H1 (cell line): ENCODE measurements around the gene MAP3K6. TPM values are rescaled to one million over a fixed set of nuclear protein-coding genes. Genes with fewer than 3 reads are reported as not detected.

Experiments
- CTCF ChIA-PET: fragments of 300-600 bp; sonication (Branson Sonifier 250); formaldehyde crosslinking; loops from one replicate; lab custom pipeline; 2021; ENCODE audit not compliant: partially characterized antibody; lab: Charles Lee
- POLR2A ChIA-PET: fragments of 300-600 bp; sonication (Branson Sonifier 250); formaldehyde crosslinking; loops from one replicate; lab custom pipeline; 2021; ENCODE audit warnings: inconsistent platforms; ENCODE audit not compliant: partially characterized antibody; lab: Charles Lee
- DNase-seq, 2 experiments: peaks; one replicate each; pipeline versions ENCODE4 v3.0.0 to v3.0.0-alpha.2; 2010 to 2022; ENCODE audit warnings: low spot score in 2 of 2, low read depth in 1 of 2, mixed read lengths in 1 of 2
- FAIRE-seq: peaks from 2 replicates; lab custom pipeline; 2011; peaks lifted over from hg19 to GRCh38; lab: Jason Lieb, UNC
- H2AFZ ChIP-seq: 2 replicates; pipeline ENCODE4 v1.8.1; 2012; ENCODE audit warnings: low read length, inconsistent platforms
- H2AK5ac ChIP-seq: 2 replicates; pipeline ENCODE4 v1.6.1; 2013; ENCODE audit warnings: low read depth, low read length
- H2BK120ac ChIP-seq: replicated peaks from 2 replicates; pipeline ENCODE3; 2013; ENCODE audit warnings: low read depth, low read length, inconsistent platforms
- H2BK12ac ChIP-seq: 2 replicates; pipeline ENCODE4 v1.6.1; 2013; ENCODE audit warnings: low read depth, low read length
- H2BK15ac ChIP-seq: 2 replicates; pipeline ENCODE4 v1.6.1; 2013; ENCODE audit warnings: low read length
- H2BK20ac ChIP-seq: 2 replicates; pipeline ENCODE4 v1.6.1; 2013; ENCODE audit warnings: low read length
- H2BK5ac ChIP-seq: 2 replicates; pipeline ENCODE4 v1.6.1; 2013; ENCODE audit warnings: low read depth, low read length
- H3K14ac ChIP-seq: 2 replicates; pipeline ENCODE4 v1.6.1; 2013; ENCODE audit warnings: inconsistent platforms; ENCODE audit not compliant: insufficient read length
- H3K18ac ChIP-seq: 2 replicates; pipeline ENCODE4 v1.6.1; 2013; ENCODE audit warnings: low read length; ENCODE audit errors: extremely low read depth
- H3K23ac ChIP-seq: 2 replicates; pipeline ENCODE4 v1.6.1; 2013; ENCODE audit warnings: inconsistent platforms; ENCODE audit not compliant: insufficient read length
- H3K23me2 ChIP-seq: 2 replicates; pipeline ENCODE4 v1.6.1; 2013; ENCODE audit warnings: low read depth, low read length
- H3K27ac ChIP-seq: 2 replicates; pipeline ENCODE4 v1.6.1; 2011; ENCODE audit warnings: low read depth, low read length, inconsistent platforms
- H3K27me3 ChIP-seq, 4 experiments: replicated peaks in 1 of 4; 1 replicate in 1 of 4; 2 replicates in 3 of 4; pipeline versions ENCODE4 v1.6.1 to v1.8.1; 2011 to 2013; ENCODE audit warnings: low read length in 3 of 4, mild to moderate bottlenecking in 3 of 4, inconsistent platforms in 2 of 4, mixed read lengths in 2 of 4, moderate library complexity in 1 of 4; ENCODE audit not compliant: control insufficient read depth in 3 of 4, insufficient read depth in 3 of 4; ENCODE audit errors: extremely low read depth in 1 of 4
- H3K36me3 ChIP-seq, 4 experiments: 2 replicates each; pipeline versions ENCODE4 v1.6.1 to v1.8.1; 2011 to 2013; ENCODE audit warnings: mild to moderate bottlenecking in 4 of 4, low read length in 3 of 4, moderate library complexity in 2 of 4, control low read depth in 1 of 4, inconsistent platforms in 1 of 4; ENCODE audit not compliant: insufficient read depth in 4 of 4, control insufficient read depth in 2 of 4
- H3K4ac ChIP-seq: replicated peaks from 2 replicates; pipeline ENCODE3; 2013; ENCODE audit warnings: low read length, low read depth, mixed read lengths, inconsistent platforms; ENCODE audit not compliant: insufficient read length
- H3K4me1 ChIP-seq, 4 experiments: replicated peaks in 1 of 4; 1 replicate in 1 of 4; 2 replicates in 3 of 4; pipeline versions ENCODE4 v1.6.1 to v1.8.1; 2011 to 2013; ENCODE audit warnings: low read length in 3 of 4, inconsistent platforms in 2 of 4, mixed read lengths in 1 of 4; ENCODE audit not compliant: insufficient read depth in 4 of 4, control insufficient read depth in 3 of 4
- H3K4me2 ChIP-seq, 2 experiments: 2 replicates each; pipeline versions ENCODE4 v1.6.1 to v1.8.1; 2011 to 2013; ENCODE audit warnings: low read depth in 2 of 2, low read length in 2 of 2, control low read depth in 1 of 2, inconsistent platforms in 1 of 2, mild to moderate bottlenecking in 1 of 2; ENCODE audit not compliant: insufficient read depth in 1 of 2
- H3K4me3 ChIP-seq, 4 experiments: fragments of 200-600, 300-600 bp in 1 of 4; sonication (generic), shearing (Covaris generic), sonication (Bioruptor Twin) in 1 of 4; 2 replicates each; pipeline versions ENCODE4 v1.5.1 to v1.8.1; 2011 to 2016; ENCODE audit warnings: low read length in 4 of 4, low read depth in 3 of 4, control low read depth in 2 of 4, inconsistent platforms in 2 of 4, mild to moderate bottlenecking in 2 of 4, mixed read lengths in 1 of 4, moderate library complexity in 1 of 4; ENCODE audit not compliant: insufficient read depth in 2 of 4; ENCODE audit errors: extremely low read depth in 1 of 4
- H3K56ac ChIP-seq: replicated peaks from 2 replicates; pipeline ENCODE3; 2013; ENCODE audit warnings: low read depth, mild to moderate bottlenecking, mixed read lengths, low read length, inconsistent platforms; ENCODE audit not compliant: insufficient read length
- H3K79me1 ChIP-seq: 2 replicates; pipeline ENCODE4 v1.6.1; 2013; ENCODE audit warnings: low read depth, low read length, control low read depth
- H3K79me2 ChIP-seq, 2 experiments: 2 replicates each; pipeline versions ENCODE4 v1.6.1 to v1.8.1; 2012 to 2013; ENCODE audit warnings: low read length in 2 of 2, mild to moderate bottlenecking in 2 of 2, inconsistent platforms in 1 of 2; ENCODE audit not compliant: insufficient read depth in 2 of 2, control insufficient read depth in 1 of 2
- H3K9ac ChIP-seq, 4 experiments: replicated peaks in 1 of 4; 1 replicate in 1 of 4; 2 replicates in 3 of 4; pipeline versions ENCODE4 v1.6.1 to v1.8.1; 2011 to 2013; ENCODE audit warnings: low read depth in 3 of 4, low read length in 3 of 4, control low read depth in 2 of 4, mild to moderate bottlenecking in 2 of 4, moderate library complexity in 2 of 4, inconsistent platforms in 1 of 4; ENCODE audit errors: extremely low read depth in 1 of 4
- H3K9me3 ChIP-seq, 2 experiments: 2 replicates each; pipeline versions ENCODE4 v1.6.1 to v1.8.1; 2012 to 2013; ENCODE audit warnings: mild to moderate bottlenecking in 2 of 2, moderate library complexity in 2 of 2, control low read depth in 1 of 2, inconsistent platforms in 1 of 2, low read depth in 1 of 2, low read length in 1 of 2, mixed read lengths in 1 of 2; ENCODE audit not compliant: insufficient read depth in 2 of 2
- H4K20me1 ChIP-seq, 2 experiments: replicated peaks in 1 of 2; 2 replicates each; pipeline versions ENCODE3 to v1.8.1; 2011 to 2013; ENCODE audit warnings: inconsistent platforms in 2 of 2, low read length in 2 of 2, mild to moderate bottlenecking in 1 of 2; ENCODE audit not compliant: insufficient read depth in 2 of 2, control insufficient read depth in 1 of 2
- H4K5ac ChIP-seq: 2 replicates; pipeline ENCODE4 v1.6.1; 2013; ENCODE audit warnings: low read length, low read depth, mixed read lengths, inconsistent platforms; ENCODE audit not compliant: insufficient read length
- H4K8ac ChIP-seq: 2 replicates; pipeline ENCODE4 v1.8.0; 2013; ENCODE audit warnings: mild to moderate bottlenecking, moderate library complexity, low read length, inconsistent platforms; ENCODE audit not compliant: insufficient read depth; ENCODE audit errors: extremely low read depth
- H4K91ac ChIP-seq: replicated peaks from 2 replicates; pipeline ENCODE3; 2013; ENCODE audit warnings: low read length, mixed read lengths, inconsistent platforms; ENCODE audit not compliant: insufficient read length
- ASH2L ChIP-seq: fragments of 200-600, 300-600 bp; sonication (generic); IDR thresholded peaks from one replicate; pipeline ENCODE4 v1.7.1; 2017; ENCODE audit warnings: low read length
- BACH1 ChIP-seq: IDR thresholded peaks from 2 replicates; pipeline ENCODE4 v1.6.1; 2012; ENCODE audit warnings: low read length, improper control_type of control experiment
- BCL11A ChIP-seq, 2 experiments: IDR thresholded peaks; one replicate each; pipeline ENCODE4 v1.6.1; 2011; ENCODE audit warnings: low read depth in 2 of 2, low read length in 2 of 2, mild to moderate bottlenecking in 2 of 2
- CBX8 ChIP-seq: fragments of 300-800, 300-1000 bp; sonication (generic); IDR thresholded peaks from 2 replicates; pipeline ENCODE4 v1.7.1; 2016; ENCODE audit warnings: low read depth, low read length, borderline replicate concordance
- EZH2 ChIP-seq: fragments of 200-600 bp; sonication (generic); IDR thresholded peaks from 2 replicates; pipeline ENCODE4 v1.7.1; 2012; ENCODE audit warnings: low read depth, mild to moderate bottlenecking, moderate library complexity, low read length, inconsistent platforms; ENCODE audit not compliant: severe bottlenecking
- GTF2F1 ChIP-seq: IDR thresholded peaks from 2 replicates; pipeline ENCODE4 v1.6.1; 2012; ENCODE audit warnings: low read depth, low read length, improper control_type of control experiment, borderline replicate concordance
- JUND ChIP-seq: IDR thresholded peaks from 2 replicates; pipeline ENCODE4 v1.6.1; 2011; ENCODE audit warnings: mild to moderate bottlenecking, improper control_type of control experiment, low read length
- KDM5A ChIP-seq: fragments of 200-600 bp; IDR thresholded peaks from 2 replicates; pipeline ENCODE4 v1.7.1; 2012; ENCODE audit warnings: mild to moderate bottlenecking, low read length, inconsistent platforms, mixed read lengths
- NRF1 ChIP-seq: IDR thresholded peaks from 2 replicates; pipeline ENCODE4 v1.6.1; 2011; ENCODE audit warnings: mild to moderate bottlenecking, low read depth, low read length, improper control_type of control experiment
- POLR2A ChIP-seq, 2 experiments: IDR thresholded peaks; 1 replicate in 1 of 2; 2 replicates in 1 of 2; pipeline ENCODE4 v1.6.1; 2011; ENCODE audit warnings: low read depth in 2 of 2, low read length in 2 of 2, mild to moderate bottlenecking in 2 of 2; ENCODE audit errors: control extremely low read depth in 1 of 2
- SP1 ChIP-seq: IDR thresholded peaks from 2 replicates; pipeline ENCODE4 v1.6.1; 2011; ENCODE audit warnings: low read depth, low read length
- TCF12 ChIP-seq: IDR thresholded peaks from 2 replicates; pipeline ENCODE4 v1.6.1; 2011; ENCODE audit warnings: low read depth, mild to moderate bottlenecking, low read length
- WGBS, 2 experiments: shearing (Covaris generic) in 1 of 2; methylation state at CpG; one replicate each; pipeline versions ENCODE4 v1.1.6 to v1.1.7; 2013 to 2015; ENCODE audit warnings: low lambda C conversion rate in 2 of 2, mixed read lengths in 2 of 2, inconsistent platforms in 1 of 2, low coverage in 1 of 2, missing lambda C conversion rate in 1 of 2; ENCODE audit not compliant: insufficient replicate concordance in 2 of 2, insufficient coverage in 1 of 2, insufficient read length in 1 of 2; ENCODE audit errors: extremely low coverage in 1 of 2, missing lambda C conversion rate in 1 of 2; 5-methylcytosine and 5-hydroxymethylcytosine counted together
- polyA plus RNA-seq, 7 experiments: library from polyadenylated mRNA; depleted of rRNA in 3 of 7; stranded (reverse) in 5 of 7; unstranded in 2 of 7; fragments of >200 nt in 5 of 7; fragments of 200-250 nt in 2 of 7; gene quantifications; 1 replicate in 5 of 7; 2 replicates in 1 of 7; 4 replicates in 1 of 7; pipeline versions ENCODE4 v1.2.1 to v1.2.3, GENCODE V29; 2011 to 2013; ENCODE audit warnings: missing spikeins in 2 of 7, mixed read lengths in 2 of 7
- total RNA-seq: library from RNA; stranded (reverse); fragmentation: NEBNext Ultra II Directional; extraction: Animal tissue kit (Norgen Biotek cat#: 25700); gene quantifications from 2 replicates; pipeline ENCODE4 v1.2.1, GENCODE V29; 2021
- TF ChIP-seq, protein P1 (sequence below): IDR thresholded peaks from 2 replicates; pipeline ENCODE4 v1.6.1; 2012; ENCODE audit warnings: inconsistent platforms

Gene MAP3K6
- total and polyA plus RNA-seq, 2 of the 8 experiments (the other 6 are each of a cell fraction or from before 2014, with no cell fraction given) = 7.4 to 7.6 TPM

DNA sequence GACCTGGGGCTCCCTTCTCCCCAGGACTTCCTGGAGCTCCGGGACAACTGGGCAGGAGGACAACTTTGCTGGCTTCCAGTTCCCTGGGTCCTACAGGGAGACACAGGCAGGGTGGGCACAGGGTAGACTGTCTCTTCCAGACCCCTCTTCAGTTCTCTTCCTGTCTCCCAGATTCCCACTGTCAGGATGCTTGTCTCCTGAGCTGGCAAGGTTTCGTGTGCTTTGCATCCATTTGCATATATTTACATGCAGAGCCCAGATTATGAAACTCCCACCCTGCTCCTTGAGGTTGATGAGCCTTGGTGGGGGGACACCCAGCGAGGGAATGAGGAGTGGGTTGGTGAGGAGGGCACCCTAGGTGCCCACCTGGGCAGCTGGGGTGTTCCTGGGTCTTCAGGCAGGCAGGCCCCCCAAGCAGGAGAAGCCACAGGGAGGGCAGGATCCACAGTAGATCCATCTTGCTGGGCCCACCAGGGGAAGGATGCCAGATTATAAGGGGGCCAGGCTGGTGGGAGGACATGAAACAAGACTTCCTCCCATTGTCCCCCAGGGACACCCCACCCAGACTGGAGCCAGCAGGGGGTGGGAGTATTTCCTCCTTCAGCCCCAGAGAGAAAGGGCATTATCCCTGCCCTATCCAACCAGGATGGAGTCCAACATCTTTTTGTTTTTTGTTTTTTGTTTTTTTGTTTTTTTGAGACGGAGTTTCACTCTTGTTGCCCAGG lies 7.8 kb upstream of the MAP3K6 start, which contains the start of gene FCN3:
FCN3 (minus strand) TSS at position 463 of the 725 bp plus-strand sequence; CDS start at position 457, 6 bp downstream.
- Histone ChIP-seq H3K4ac (no peak within 1 kb of the TSS), H3K23me2 (no peaks in the 10 kb centered on the region), H2BK20ac (no peak within 1 kb of the TSS), H3K27me3 (no peaks in the 10 kb centered on the region), H3K79me2 (no peaks in the 10 kb centered on the region), H2BK12ac (no peak within 1 kb of the TSS; the same call in 1 of the 2 replicates), H3K18ac (no peak within 1 kb of the TSS; the same call in 1 of the 2 replicates), H2BK120ac (no peak within 1 kb of the TSS), H2BK5ac (no peak within 1 kb of the TSS), H4K5ac (no peak within 1 kb of the TSS), H2AFZ (no peak within 1 kb of the TSS), H3K56ac (no peak within 1 kb of the TSS), H3K27ac (no peak within 1 kb of the TSS), H4K91ac (no peak within 1 kb of the TSS), H3K4me3 (no peak within 1 kb of the TSS), H4K20me1 (no peaks in the 10 kb centered on the region), H3K36me3 (no peaks in the 10 kb centered on the region), H3K9ac (no peak within 1 kb of the TSS), H3K14ac (no peak within 1 kb of the TSS), H3K23ac (no peak within 1 kb of the TSS), H4K8ac (no peak within 1 kb of the TSS; the same call in 1 of the 2 replicates), H3K9me3 (no peaks in the 10 kb centered on the region), H3K79me1 (no peaks in the 10 kb centered on the region), H3K4me2 (no peak within 1 kb of the TSS), H3K4me1 (peaks cover 0 to 3% (median 0%) of the 10 kb centered on the region in 4 experiments; a peak in 1 of 7 replicates), H2AK5ac (no peak within 1 kb of the TSS), H2BK15ac (no peak within 1 kb of the TSS; the same call in 1 of the 2 replicates)
- ChIA-PET POLR2A (no interaction called here), CTCF (interaction anchor here (0.6 to 28.8 kb wide), 8 partner anchors 9 to 501 kb away, joined by 3 to 625 read pairs (median 3); partner anchors contain the start of genes CD164L2, FCN3, GPR3 and MAP3K6)
- DNase-seq = no peak
- WGBS, 2 experiments = 73% methylated on average over 4 of the region's 4 CpGs; no CpG with 5 or more reads in 1 of the 2 experiments
- no peak for FAIRE-seq
- TF ChIP-seq BACH1 (no peak), SP1 (no peak), POLR2A (IDR thresholded peaks at IDR 0.05; ENCODE audit: control extremely low read depth in 1 of 2, low read depth in 2 of 2, low read length in 2 of 2) (no peak), CBX8 (no peak), JUND (no peak), BCL11A (IDR thresholded peaks at IDR 0.05; ENCODE audit: low read depth in 2 of 2, low read length in 2 of 2) (no peak), KDM5A (no peak), TCF12 (no peak), ASH2L (no peak), EZH2 (no peak), GTF2F1 (no peak), NRF1 (no peak)
- TF ChIP-seq, protein P1, sequence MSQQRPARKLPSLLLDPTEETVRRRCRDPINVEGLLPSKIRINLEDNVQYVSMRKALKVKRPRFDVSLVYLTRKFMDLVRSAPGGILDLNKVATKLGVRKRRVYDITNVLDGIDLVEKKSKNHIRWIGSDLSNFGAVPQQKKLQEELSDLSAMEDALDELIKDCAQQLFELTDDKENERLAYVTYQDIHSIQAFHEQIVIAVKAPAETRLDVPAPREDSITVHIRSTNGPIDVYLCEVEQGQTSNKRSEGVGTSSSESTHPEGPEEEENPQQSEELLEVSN = no peak
